ENCODE data around the gene ALK.
A peak's percentile ranks its signal among the peaks of the same experiment; 100 is the strongest.

ALK gene

GRCh38 chr2:29697715-29698114 lies 223.7 kb downstream of the ALK start:
- TF ChIP-seq GATA2 (IDR thresholded peaks at IDR 0.05; ENCODE audit: low read depth, low read length), result no peak
- no peak for TF ChIP-seq GATA3 (IDR thresholded peaks at IDR 0.05; ENCODE audit: low read depth, low read length)

GRCh38 chr2:29697181-29697580 lies 224.2 kb downstream of the ALK start:
- peak; percentile 21; the same call in 1 of the 2 replicates for TF ChIP-seq GATA2 (IDR thresholded peaks at IDR 0.05; ENCODE audit: low read depth, low read length)
- TF ChIP-seq GATA3 (IDR thresholded peaks at IDR 0.05; ENCODE audit: low read depth, low read length), result no peak

GRCh38 chr2:29694741-29695140 lies 226.6 kb downstream of the ALK start:
- TF ChIP-seq GATA2 (IDR thresholded peaks at IDR 0.05; ENCODE audit: low read depth, low read length), result no peak
- TF ChIP-seq GATA3 (IDR thresholded peaks at IDR 0.05; ENCODE audit: low read depth, low read length), result no peak

DNA sequence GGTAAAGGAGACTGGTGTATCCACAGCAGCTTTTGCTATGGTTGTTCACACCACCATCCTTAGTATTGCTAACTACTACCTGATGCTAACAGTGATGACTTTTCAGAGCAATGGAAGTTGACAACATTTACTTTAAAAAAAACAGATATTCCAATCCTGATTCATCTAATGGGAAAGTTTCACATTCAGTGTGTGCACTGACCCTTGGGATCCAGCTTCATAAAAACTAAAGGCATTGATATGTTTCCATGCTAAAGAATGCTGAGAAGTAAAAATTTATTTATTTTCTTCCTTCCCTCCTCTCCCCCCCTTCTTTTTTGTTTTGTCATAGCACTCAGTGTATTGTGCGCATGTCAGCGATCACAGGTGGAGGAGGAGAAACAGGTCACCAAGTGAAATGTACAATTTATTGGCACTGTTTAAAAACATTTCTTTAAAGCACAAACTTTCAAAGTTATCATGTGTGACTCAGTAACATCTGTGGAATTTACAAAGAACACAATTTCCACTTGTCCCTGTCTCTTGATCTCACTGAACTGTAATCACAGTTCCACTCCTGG lies 229.9 kb downstream of the ALK start:
- TF ChIP-seq GATA2 (IDR thresholded peaks at IDR 0.05; ENCODE audit: low read depth, low read length), result no peak

GRCh38 chr2:29689666-29690065 lies 231.7 kb downstream of the ALK start:
- TF ChIP-seq GATA2 (IDR thresholded peaks at IDR 0.05; ENCODE audit: low read depth, low read length) (no peak), GATA3 (IDR thresholded peaks at IDR 0.05; ENCODE audit: low read depth, low read length) (no peak)

DNA sequence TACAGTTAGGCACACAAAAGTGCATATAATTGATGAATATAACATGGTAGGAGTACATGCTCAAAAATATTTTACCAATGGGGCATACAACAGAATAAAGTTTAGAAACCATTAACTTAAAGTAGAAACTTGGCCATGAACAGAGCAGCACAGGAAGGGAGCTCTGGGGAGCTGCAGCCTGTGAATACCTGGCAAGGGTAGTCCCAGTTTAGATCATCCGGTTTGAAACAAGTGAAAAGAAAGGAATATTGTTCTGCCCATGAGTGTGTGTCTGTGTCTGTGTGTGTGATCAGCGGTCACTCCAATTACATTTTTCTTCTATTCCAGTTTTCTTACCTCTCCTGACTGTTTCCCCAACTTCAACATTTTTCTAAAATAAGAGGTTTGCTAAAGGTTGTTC lies 233.0 kb downstream of the ALK start:
- TF ChIP-seq GATA2 (IDR thresholded peaks at IDR 0.05; ENCODE audit: low read depth, low read length) (no peak), GATA3 (IDR thresholded peaks at IDR 0.05; ENCODE audit: low read depth, low read length) (no peak)

GRCh38 chr2:29687121-29687520 lies 234.3 kb downstream of the ALK start:
- TF ChIP-seq GATA2 (IDR thresholded peaks at IDR 0.05; ENCODE audit: low read depth, low read length), result no peak
- no peak for TF ChIP-seq GATA3 (IDR thresholded peaks at IDR 0.05; ENCODE audit: low read depth, low read length)

DNA sequence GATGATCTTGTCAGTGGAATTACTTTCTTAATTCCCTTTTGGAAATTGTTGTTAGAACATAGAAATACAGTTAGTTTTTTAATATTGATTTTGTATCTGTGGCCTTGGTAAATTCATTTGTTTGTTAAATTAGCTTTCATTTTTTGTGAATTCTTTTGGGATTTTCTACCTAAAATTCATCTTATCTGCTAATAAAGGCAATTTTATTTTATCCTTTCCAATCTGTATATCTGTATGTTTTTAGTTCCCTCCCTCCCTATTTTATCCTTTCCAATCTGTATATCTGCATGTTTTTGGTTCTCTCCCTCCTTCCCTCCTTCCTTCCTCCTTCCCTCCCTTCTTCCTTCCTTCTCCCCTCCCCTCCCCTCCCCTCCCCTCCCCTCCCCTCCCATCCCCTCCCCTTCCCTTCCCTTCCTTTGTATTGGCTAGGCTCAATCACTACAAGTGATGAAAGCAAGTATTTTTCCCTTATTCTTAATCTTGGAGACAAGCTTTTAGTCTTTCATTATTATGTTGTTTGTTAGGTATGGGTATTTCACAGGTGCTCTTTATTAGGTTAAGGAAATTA lies 244.4 kb downstream of the ALK start:
- TF ChIP-seq GATA3 (IDR thresholded peaks at IDR 0.05; ENCODE audit: low read depth, low read length), result no peak
- TF ChIP-seq GATA2 (IDR thresholded peaks at IDR 0.05; ENCODE audit: low read depth, low read length), result no peak

DNA sequence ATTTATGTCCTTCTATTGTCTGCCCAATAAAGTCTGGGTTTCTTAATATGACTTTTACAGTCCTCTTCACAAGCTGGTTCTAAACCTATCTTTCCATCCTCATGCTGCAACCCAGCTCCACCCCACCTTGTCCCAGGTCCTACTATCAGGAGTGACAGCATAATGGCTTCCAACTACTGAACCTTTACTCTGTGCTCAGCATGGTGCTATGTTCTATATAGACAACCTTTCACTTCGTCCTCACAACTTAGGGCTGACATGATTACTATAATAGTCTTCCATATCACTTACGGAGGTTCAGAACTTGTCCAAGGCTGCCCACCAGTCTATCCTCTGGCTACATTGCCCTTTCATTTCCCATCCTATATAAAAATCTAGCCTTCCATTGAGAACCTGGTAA lies 256.8 kb downstream of the ALK start:
- TF ChIP-seq GATA2 (IDR thresholded peaks at IDR 0.05; ENCODE audit: low read depth, low read length) (no peak), GATA3 (IDR thresholded peaks at IDR 0.05; ENCODE audit: low read depth, low read length) (no peak)

DNA sequence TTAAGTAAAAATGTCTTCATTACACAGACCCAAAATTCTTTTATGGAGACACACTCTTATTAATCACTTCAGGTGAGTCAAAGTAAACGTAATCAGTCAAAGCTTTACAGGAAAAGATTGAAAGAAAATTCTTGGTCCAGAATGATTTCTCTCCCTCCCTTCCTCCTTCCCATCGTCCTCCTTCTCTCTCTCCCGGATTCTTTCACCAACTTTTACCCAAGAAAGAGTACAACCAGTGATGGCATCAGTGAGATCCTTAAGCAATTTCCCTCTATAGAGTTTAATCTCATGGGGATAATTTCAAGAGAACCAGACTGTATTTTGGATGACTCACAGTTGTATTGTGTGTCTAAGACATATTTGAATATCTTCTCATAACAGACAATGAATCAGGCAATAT lies 258.1 kb downstream of the ALK start:
- TF ChIP-seq GATA3 (IDR thresholded peaks at IDR 0.05; ENCODE audit: low read depth, low read length), result no peak
- TF ChIP-seq GATA2 (IDR thresholded peaks at IDR 0.05; ENCODE audit: low read depth, low read length), result no peak

GRCh38 chr2:29662861-29663260 lies 258.5 kb downstream of the ALK start:
- TF ChIP-seq GATA2 (IDR thresholded peaks at IDR 0.05; ENCODE audit: low read depth, low read length) (no peak), GATA3 (IDR thresholded peaks at IDR 0.05; ENCODE audit: low read depth, low read length) (no peak)

DNA sequence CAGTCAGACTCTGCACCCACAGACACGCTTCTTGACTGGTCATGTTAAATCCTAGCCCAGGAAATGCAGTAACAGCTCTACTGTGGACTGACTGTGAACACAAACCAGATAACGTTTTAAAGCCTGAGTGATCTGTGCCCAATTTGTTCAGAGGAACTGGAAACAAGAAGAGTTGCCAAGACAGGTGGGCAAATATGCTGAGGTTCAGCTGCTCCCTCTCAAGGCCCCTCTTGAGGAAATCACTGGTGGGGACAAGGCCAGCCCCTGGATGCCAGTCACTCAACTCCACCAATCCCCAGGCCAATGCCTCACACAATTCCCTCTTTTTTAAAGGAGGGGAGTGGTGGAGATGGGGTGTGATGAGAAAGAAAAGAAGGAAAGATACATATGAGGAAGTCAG lies 261.2 kb downstream of the ALK start:
- TF ChIP-seq GATA3 (IDR thresholded peaks at IDR 0.05; ENCODE audit: low read depth, low read length) (no peak), GATA2 (IDR thresholded peaks at IDR 0.05; ENCODE audit: low read depth, low read length) (no peak)

- TF ChIP-seq GATA3 (IDR thresholded peaks at IDR 0.05; ENCODE audit: low read depth, low read length), result no peak
- no peak for TF ChIP-seq GATA2 (IDR thresholded peaks at IDR 0.05; ENCODE audit: low read depth, low read length)
Measured at GRCh38 chr2:29659178-29659577, 262.2 kb downstream of the ALK start.

DNA sequence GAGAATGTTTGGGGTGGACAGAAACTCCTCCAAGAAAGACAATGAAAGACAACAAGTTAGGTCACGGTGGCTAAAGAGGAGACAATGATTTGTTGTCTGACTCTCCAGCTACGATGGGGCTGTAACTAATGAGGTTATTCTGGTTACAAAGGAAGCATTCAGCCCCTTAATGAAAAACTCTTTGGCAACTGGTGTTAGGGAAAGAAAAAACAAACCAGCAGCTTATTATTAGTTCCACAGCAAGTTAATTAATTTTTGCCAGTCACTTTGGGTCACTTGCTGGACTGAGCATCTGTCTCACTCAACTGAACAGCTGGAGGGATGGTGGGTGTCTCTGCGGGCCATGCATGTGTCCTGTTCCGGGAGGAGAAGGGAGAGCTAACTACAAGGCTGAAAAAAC lies 263.7 kb downstream of the ALK start:
- TF ChIP-seq GATA2 (IDR thresholded peaks at IDR 0.05; ENCODE audit: low read depth, low read length), result no peak
- no peak for TF ChIP-seq GATA3 (IDR thresholded peaks at IDR 0.05; ENCODE audit: low read depth, low read length)

- TF ChIP-seq GATA2 (IDR thresholded peaks at IDR 0.05; ENCODE audit: low read depth, low read length) (no peak), GATA3 (IDR thresholded peaks at IDR 0.05; ENCODE audit: low read depth, low read length) (no peak)
Measured at GRCh38 chr2:29655391-29656086, 265.8 kb downstream of the ALK start.
